GM19193 (cell line): ENCODE measurements around the gene BAIAP2.

Source experiments
- POLR2A ChIP-seq: IDR thresholded peaks from 4 replicates; pipeline ENCODE4 v1.6.1; 2011; ENCODE audit not compliant: insufficient read depth, insufficient read length; ENCODE audit errors: extremely low read depth

Gene BAIAP2

DNA sequence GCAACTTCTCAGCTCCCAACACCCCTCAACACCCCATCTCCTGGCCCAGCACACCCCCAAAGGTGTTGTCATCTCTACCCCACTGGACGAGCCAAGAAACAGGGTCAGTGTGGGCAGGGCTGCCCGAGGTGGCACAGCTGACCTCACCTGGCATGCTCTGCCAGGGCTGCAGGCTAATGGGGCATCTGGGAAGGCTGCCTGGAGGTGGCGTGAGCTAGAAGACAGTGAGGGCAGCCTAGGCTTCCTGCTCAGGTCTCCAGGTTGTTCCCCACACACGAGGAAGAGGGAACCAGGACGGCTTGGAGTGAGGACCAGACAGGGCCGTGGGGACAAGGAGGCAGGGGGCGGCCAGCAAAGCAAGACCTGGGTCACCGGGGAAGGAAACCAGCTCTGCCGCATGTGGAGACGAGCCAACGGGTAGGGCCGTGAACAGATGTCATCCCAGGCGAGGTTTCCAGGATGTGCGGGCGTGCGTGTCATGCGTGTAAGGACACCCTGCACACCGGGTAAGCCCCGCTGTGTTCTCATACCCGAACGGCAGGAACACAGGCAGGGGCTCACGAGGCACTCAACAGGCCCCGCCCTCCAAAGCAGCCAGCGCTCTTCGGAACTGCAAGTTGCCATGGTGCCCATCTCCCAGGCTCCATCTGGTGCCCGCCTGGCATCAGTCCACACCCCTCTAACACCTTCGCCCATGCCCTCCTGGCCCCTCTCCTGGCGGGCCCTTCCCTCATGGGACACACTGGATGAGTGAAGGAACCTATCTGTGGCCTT lies 100.7 kb downstream of the BAIAP2 start:
- no peak for TF ChIP-seq POLR2A

DNA sequence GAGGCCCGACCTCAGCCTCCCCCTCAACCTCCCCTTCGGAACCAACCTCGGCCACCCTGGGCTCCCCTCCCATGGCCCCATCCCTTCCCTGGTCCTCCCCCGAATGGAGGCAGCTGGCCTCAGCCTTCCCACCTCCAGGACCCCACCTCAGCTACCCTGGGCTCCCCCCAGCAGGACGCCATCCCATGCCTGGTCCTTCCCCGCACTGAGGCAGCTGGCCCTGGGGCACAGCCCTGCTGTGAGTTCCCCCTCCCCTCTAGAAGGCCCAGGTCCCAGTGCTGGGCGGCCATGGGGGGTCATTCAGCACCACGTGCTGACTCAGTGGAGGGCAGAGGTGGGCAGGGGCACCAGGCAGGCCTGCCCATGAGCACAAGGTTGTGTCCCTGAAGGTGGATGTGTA lies 101.4 kb downstream of the BAIAP2 start:
- TF ChIP-seq POLR2A, result no peak

DNA sequence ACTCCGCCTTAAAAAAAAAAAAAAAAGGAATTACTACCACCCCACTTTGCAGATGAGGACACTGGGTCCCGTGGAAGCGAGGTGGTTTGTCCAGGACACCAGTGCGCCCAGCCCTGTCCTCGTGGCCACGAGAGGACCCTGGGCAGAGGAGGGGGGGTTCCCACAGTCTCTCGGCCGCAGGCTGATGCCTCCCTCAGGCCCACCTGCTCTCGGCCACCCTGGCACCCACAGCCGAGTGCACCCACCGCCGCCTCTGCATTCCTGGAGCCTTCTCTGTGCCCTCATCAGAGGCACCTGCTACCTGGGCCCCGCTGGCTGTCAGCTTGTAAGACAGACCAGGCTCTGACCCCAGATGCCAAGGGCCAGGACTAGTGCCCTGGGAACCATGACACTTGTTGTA lies 102.3 kb downstream of the BAIAP2 start:
- no peak for TF ChIP-seq POLR2A

DNA sequence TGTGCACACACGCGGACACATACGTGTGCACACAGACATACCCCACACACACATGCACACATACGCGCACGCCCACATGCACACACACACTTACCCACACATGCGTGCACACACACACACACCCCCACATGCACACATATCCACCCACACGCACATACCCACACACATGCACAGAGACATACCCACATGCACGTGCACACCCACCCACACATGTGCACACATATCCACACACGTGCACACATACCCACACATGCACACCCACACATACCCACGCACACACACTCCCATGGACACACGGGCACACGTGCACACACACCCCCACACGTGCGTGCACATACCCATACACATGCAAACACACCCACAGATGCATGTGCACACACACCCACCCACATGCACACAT lies 103.1 kb downstream of the BAIAP2 start:
- TF ChIP-seq POLR2A, result no peak

DNA sequence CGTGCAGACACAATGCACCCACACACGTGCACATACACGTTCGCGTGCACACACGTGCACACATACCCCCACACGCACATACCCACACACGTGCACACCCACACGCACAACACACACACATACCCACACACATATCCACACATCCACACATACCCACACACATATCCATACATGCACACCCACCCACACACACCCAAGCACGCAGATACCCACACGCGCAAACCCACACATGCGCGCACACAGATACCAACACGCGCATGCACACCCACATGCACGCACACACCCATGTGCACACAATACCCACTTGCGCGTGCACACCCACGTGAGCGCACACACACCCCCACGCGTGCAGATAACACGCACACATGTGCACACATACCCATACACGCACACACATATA lies 103.5 kb downstream of the BAIAP2 start:
- TF ChIP-seq POLR2A, result no peak

DNA sequence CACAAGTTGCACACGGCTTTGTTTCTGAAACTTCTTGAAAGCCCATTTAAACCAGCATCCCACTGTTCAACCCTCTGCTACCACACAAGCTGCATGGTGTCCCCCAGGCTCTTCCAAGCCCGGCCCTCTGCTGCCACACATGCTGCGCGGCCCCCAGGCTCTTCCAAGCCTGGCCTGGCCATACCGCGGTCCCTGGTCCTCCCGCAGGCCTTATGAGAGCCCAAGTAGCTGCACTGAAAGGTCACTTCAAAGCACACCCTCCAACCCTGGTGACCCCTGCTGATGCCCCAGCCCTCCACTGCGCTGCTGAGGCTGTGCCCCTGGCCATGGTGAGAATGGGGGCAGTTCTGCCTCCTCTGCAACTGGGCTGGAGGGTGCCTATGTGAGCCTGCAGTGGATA lies 104.5 kb downstream of the BAIAP2 start:
- TF ChIP-seq POLR2A, result no peak

DNA sequence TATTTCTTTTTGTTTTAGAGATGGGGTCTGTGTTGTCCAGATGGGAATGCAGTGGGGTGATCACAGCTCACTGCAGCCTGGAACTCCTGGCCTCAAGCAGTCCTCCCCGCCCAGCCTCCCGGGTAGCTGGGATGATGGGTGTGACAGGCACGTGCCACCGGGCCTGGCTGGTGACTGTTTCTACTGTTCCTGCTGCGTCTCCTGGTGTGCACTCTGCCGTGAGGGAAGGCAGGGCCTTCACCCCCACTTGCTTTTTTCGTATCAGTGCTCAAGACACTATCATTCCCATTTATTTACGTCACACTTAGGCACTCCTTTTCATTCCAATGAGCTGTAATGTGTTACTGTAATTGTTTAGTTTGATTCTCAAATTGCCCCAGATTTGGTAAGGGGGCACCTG lies 105.1 kb downstream of the BAIAP2 start:
- TF ChIP-seq POLR2A, result no peak

DNA sequence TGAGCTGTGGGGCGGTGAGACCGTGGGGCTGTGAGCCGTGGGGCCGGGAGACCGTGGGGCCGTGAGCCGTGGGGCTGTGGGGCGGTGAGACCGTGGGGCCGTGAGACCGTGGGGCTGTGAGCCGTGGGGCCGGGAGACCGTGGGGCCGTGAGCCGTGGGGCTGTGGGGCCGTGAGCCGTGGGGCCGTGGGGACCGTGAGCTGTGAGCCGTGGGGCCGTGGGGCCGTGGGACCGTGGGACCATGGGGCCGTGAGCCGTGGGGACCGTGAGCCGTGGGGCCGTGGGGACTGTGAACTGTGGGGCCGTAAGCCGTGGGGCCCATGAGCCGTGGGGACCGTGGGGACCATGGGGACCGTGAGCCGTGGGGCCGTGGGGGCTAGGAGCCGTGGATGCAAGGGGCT lies 105.7 kb downstream of the BAIAP2 start:
- TF ChIP-seq POLR2A, result no peak

DNA sequence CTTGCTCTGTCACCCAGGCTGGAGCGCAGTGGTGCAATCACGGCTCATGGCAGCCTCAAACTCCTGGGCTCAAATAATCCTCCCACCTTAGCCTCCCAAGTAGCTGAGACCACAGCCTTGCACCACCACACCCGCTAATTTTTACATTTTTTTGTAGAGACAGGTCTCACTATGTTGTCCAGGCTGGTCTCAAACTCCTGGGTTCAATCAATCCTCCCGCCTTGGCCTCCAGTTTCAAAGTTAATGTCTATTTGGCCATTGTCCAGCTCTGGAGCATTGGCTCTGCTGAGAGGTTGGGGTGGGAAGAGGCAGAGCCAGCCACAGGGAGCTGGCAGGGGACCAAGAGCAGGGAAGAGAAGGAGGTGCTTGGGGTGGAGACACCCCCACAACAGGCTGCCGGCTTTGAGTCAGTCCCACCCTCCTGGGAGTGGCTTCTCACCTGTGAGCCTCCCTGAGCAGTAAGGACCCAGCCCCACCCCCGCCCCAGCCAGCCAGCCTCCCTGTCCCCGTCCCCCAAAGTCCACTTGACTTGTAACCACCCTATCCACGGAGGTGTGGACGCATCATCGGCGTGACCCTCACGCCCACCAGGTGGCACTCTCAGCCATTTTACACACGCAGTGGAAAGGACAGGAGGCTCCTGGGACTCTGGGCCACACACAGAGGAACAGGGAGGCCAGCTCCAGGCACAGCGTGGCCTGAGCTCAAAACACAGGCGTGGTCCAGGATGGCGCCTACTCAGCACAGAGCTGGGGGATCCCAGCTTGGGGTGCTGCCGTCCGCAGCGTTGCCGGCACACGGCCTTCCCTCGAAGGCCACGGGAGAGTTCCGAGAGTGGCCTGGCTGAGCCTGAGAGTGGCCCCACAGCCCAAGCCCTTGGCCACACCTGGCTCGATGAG lies 107.6 kb downstream of the BAIAP2 start:
- no peak for TF ChIP-seq POLR2A

DNA sequence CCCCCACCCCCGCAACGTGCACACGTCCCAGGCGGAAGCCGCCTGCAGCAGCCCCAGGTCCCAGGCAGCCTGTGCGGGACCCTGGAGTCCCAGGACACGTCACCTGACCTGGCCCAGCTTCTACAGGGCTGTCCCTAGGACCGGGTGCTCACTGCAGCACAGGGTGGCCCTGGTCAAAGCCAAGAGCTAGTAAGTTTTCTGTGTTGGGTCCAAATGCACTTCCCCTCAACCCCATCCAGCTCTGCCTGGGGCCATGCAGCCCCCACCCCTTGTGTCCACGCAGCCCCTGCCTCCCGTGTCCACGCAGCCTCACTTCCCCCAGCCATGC lies 108.2 kb downstream of the BAIAP2 start:
- no peak for TF ChIP-seq POLR2A

DNA sequence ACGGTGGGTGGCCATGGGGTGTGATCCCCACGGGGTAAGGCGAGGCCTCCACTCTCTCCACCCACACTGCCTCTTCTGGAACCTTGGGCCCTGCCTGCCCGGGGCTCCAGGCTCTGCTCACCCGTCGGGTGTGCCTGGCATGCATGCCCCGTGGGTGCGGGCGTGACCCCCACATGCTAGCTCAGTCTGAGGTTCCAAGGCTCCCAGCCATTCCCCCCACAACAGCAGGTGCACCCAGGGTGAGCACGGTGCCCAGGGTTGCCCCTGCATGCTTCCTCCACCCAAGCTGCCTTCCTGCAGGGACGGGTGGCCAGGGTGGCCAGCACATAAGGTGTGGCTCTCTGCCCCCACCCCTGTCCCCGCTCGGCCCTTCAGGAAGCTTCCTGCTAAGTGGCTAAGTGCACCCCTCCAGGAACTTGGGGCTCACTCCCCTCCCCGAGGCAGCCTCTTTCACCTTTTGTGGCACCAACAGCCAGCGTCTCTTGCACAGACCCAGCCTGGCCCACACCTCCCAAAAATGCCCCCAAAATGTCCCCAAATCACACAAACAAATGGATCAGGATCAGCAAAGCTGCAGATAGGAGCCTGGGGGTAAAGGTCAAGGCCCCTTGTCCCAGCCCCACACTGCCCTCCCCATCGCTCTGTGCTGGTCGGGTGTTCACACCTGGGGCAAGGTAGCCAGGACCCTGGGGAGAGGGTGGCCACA lies 108.9 kb downstream of the BAIAP2 start:
- TF ChIP-seq POLR2A, result no peak

DNA sequence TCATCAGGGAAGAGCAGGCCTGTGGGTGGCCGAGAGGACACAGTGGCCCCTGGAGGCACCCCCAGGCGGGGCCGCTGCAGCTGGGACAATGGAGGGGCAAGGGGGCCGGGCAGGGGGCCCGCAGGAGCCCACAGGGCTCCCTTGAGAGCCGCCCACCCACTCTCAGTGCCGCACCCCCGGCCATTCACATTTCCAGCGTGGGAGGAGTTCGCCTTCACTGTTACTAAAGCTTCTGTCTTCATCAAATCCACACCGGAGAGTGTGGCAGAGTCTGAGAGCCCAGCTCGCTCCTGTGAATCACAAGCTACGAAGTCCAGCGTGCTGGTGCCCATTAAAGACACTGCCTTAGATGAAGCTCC lies 109.5 kb downstream of the BAIAP2 start:
- TF ChIP-seq POLR2A, result no peak

DNA sequence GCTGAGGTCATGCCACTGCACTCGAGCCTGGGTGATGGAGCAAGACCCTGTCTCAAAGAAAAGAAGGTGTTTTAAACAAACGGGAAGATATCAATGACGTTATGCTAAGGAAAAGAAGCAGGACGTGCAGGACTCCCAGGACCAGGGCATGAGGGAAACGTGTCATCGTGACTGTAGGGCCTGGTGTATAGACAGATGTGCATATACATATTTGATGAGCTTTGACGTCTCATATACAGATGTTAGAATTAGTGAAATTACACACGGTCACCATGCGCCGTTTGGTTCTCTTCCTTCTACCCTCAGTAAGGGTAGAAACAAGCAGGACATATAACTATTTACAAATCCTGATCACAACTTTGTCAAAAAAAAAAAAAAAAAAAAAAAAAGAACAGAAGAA lies 112.8 kb downstream of the BAIAP2 start:
- no peak for TF ChIP-seq POLR2A

DNA sequence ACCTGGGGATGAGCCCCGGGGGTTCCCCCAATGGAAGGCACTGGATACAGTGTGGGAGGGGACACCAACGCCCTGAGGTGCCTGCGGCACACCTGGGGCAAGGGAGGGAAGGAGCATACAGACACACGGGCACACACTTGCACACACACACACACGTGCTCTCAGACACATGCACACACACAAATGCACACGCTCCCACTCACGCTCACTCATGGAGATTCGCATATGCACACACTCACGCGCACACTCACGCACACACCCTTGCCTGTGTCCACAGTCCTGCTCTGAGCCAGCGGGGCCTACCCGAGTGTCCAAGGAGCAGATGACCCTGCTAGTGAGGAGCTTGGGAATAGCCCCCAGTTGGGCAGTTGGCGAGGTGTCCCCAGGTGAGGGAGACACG lies 113.6 kb downstream of the BAIAP2 start:
- no peak for TF ChIP-seq POLR2A

DNA sequence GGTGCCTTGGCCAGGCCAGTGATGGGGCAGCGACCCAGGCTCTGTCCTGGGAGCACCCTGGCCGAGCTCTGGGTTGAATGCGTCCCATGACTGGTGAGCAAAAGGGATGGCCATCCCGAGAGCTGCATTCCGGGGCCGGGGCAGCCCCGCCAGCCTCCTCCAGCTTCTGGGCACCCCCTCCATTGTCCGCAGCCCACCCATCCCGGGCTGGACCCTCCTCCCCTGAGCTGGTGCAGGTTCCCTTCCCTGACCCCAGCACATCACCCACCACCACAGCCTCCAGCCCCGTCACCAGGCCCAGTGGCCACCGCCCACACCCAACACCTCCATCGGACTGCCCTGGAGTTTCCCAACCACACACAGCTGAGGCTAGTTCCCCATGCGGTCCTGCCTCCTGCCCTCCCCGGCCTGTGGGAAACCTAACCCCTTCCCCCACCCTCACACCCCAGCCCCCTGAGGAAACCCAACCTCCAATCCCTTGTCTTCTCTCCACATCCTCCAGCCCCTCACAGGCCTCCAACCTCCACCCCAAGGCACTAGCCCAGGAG lies 114.1 kb downstream of the BAIAP2 start:
- TF ChIP-seq POLR2A, result no peak
